ENCODE results near the gene TRIM50.

TRIM50 gene

DNA sequence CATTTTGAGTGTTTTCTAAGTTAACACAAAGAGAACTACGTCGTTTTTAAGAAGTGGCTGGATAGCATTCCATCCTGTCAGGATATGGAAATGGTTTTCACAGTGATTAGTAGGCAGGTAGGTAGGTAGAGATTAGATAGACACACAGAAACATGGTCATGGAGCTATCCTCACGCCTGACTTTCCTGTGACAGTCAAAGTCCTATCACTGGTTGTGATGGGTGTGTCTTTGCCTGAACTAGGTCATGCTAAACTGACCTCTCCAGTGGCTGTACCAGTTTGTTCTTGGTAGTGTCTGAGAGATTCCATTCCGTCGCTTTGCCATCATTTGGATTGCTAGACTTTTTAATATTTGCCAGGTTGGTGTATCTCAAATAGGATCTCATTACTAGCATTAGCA, 28.3 kb upstream of the TRIM50 start:
- Mint-ChIP-seq H3K4me1 (peaks cover 2% of the 10 kb centered on the region), H3K27ac (no peak overlapping the region), H3K4me3 (no peak overlapping the region), H3K36me3 (ENCODE audit: low read depth) (no peaks in the 10 kb centered on the region), H3K9me3 (no peaks in the 10 kb centered on the region), H3K27me3 (peaks cover 8% of the 10 kb centered on the region)
- ATAC-seq (no peak), DNase-seq (no peak)

DNA sequence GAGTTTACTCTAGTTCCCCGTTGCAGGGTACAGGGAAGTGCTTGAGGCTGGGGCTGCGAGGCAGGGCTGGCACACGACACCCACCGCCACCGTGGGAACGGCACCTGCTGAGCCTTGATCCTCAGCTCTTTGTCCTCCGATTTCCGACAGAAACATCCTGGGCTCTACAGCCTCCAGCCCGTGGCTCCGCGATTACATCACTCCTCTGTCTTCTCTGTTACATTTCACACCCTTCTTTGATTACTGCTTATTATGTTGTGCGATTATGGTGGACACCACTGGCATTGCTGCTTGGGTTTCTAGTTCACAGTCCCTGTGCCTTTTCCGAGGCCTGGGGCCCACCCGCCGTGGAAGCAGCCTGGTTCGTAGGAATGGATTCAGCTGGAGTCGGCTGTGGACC, 26.9 kb upstream of the TRIM50 start:
- Mint-ChIP-seq H3K27me3 (peaks cover 8% of the 10 kb centered on the region), H3K4me3 (no peak overlapping the region), H3K4me1 (peaks cover 2% of the 10 kb centered on the region), H3K36me3 (ENCODE audit: low read depth) (no peaks in the 10 kb centered on the region), H3K27ac (no peak overlapping the region), H3K9me3 (no peaks in the 10 kb centered on the region)
- no peak for ATAC-seq
- DNase-seq: no peak

DNA sequence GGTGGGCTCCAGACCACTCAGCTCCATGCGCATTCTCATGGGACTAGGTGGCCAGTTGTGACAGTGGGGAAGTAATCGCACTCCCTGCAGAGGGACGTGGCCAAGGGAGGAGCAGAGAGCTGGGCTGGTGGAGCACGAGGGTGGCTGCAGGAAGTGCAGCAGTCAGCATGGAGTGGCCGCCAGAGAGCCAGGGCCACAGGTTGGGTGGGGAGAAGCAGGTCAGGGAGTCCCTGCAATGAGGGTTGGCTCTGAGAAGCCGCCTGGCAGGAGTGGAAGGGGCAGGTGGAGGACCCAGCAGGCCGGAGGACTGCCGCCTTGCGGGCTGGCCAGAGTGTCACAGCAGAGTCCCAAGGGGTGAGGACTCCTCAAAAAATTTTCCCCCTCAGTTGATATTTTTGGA, 26.3 kb upstream of the TRIM50 start:
- Mint-ChIP-seq H3K9me3 (no peaks in the 10 kb centered on the region), H3K27ac (no peak overlapping the region), H3K27me3 (peaks cover 5% of the 10 kb centered on the region), H3K4me1 (peaks cover 2% of the 10 kb centered on the region), H3K36me3 (ENCODE audit: low read depth) (no peaks in the 10 kb centered on the region), H3K4me3 (no peak overlapping the region)
- DNase-seq (no peak), ATAC-seq (no peak)

DNA sequence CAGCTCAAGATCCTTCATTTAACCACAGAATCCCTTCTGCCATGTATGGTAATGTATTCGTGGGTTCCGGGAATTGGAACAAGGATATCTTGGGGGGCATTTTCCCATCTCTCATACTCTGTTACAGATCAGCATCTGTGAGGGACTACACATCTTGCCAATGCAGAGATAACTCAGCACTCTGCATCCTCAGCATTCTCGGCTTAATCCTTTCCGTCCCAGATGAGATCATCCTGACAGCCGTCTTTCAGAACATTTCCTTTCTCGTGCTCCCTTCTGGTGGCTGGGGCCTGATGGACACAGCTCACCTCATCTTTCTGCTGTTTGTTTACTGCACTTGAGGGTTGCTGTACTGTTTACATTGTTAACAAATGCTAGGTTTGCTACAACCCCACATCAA, 25.4 kb upstream of the TRIM50 start:
- Mint-ChIP-seq H3K36me3 (ENCODE audit: low read depth) (no peaks in the 10 kb centered on the region), H3K4me3 (no peak overlapping the region), H3K4me1 (no peaks in the 10 kb centered on the region), H3K27me3 (peaks cover 4% of the 10 kb centered on the region), H3K9me3 (no peaks in the 10 kb centered on the region), H3K27ac (no peak overlapping the region)
- ATAC-seq (no peak), DNase-seq (no peak)

DNA sequence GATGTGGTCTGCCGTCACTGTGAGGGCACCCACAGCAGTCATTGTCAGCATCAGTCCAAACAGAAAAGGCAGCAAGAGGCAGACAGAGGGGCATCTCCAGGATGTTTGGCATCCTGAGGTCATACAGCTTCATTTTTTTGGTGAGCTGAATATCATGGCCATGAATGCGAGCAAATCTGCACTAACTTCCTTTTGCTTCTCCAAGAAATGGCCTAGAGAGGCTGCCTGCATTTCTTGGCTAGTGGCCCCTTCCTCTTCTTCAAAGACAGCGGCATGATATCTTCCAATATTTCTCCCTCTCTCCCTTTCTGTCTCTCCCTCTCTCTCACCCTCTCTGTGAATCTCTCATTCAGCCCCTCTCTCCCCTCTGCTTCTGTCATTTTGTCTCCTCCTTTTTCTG, 24.9 kb upstream of the TRIM50 start:
- Mint-ChIP-seq H3K27ac (no peak overlapping the region), H3K27me3 (no peaks in the 10 kb centered on the region), H3K9me3 (no peaks in the 10 kb centered on the region), H3K4me1 (no peaks in the 10 kb centered on the region), H3K4me3 (no peak overlapping the region), H3K36me3 (ENCODE audit: low read depth) (no peaks in the 10 kb centered on the region)
- ATAC-seq (no peak), DNase-seq (no peak)

DNA sequence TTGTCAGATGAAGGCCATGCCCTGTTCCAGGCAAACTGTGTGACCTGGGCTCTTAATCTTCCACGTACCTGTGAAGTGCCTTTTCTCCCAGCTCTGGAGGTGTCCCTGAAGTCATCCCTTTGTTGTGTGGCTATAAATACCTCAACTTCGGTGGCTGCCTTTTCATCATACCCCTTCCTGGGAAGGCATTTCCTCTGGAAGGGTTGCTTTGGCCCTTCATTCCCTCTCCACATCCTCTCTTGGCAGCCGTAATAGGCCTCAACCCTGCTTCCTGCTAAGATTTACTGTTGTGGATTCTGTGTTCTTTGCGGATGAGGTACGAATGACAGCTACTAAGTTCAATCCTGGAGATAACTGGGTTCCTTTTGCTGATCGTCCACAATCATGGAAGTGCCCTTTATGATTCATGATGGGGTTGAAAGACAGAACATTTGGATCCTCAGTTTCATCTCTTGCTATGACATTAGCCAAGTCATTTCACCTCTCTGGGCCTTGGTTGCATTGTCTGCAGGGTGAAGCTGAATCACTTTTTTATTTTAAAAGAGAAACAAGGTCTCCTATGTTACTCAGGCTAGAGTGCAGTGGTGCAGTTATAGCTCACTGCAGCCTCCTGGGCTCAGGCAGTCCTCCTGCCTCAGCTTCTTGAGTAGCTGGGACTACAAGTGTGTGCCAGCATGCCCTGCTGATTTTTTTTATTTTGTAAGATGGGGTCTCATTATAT, 23.7 kb upstream of the TRIM50 start:
- Mint-ChIP-seq H3K9me3 (no peaks in the 10 kb centered on the region), H3K27ac (no peak overlapping the region), H3K4me3 (no peak overlapping the region), H3K27me3 (no peaks in the 10 kb centered on the region), H3K4me1 (no peaks in the 10 kb centered on the region), H3K36me3 (ENCODE audit: low read depth) (no peaks in the 10 kb centered on the region)
- no peak for ATAC-seq
- DNase-seq: no peak

DNA sequence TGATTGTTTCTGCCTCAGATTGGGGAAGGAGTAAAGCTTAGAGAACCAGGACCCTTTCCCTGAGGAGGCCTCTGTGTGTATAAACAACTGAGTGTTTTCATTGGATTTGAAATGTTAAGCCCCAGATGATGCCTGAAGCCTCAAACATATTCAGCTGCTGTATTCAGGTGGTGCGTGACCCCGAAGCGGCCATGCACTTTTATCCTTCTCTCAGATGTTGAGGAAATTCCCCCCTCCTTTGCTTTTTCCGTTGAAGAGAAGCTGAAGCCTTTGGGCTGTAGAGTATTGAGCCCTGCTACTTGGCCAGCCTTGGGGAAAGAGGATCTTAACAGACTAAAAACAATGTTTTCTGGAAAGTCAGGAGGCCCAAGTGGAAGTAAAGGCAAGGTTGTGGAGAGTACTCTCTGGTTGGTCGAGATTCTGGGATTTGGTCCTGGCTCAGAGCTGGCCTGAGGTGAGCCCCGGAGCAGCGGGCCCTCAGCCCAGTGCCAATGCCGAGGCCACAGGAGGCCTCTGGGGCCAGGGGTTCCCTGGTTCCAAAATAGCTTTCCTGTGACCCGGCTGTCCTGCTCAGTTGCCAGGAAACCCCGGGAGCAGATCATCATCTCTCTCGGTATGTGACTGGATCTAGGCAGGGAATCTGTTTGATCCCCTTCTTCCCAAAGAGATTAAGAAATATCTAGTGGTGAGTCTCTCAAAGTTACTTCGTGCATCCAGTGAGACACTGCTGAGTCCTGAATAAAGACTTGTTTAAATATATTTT, 22.6 kb upstream of the TRIM50 start:
- Mint-ChIP-seq H3K27me3 (no peaks in the 10 kb centered on the region), H3K9me3 (no peaks in the 10 kb centered on the region), H3K4me1 (no peaks in the 10 kb centered on the region), H3K36me3 (ENCODE audit: low read depth) (no peaks in the 10 kb centered on the region), H3K4me3 (no peak overlapping the region), H3K27ac (no peak overlapping the region)
- DNase-seq (no peak), ATAC-seq (no peak)

DNA sequence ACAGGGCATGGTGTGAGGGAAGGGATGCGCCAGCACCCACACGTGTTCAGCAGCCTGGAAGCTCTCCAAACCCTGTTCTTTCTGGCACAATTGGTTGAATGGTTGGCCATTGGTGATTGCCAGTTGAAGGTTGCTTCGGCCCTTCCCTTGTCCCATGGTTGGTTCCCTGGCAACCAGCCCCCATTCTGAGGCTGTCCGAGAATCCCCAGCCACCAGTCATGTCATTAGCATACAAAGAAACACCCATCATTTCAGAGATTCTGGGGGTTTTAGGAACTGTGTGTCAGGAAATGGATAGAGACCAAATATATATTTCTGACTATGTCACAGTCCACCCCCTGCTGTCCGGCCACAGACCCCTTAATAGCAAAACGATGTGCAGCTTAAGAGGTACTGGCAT, 21.9 kb upstream of the TRIM50 start:
- Mint-ChIP-seq H3K27ac (no peak overlapping the region), H3K4me1 (no peaks in the 10 kb centered on the region), H3K9me3 (no peaks in the 10 kb centered on the region), H3K36me3 (ENCODE audit: low read depth) (no peaks in the 10 kb centered on the region), H3K27me3 (peaks cover 1% of the 10 kb centered on the region), H3K4me3 (no peak overlapping the region)
- ATAC-seq (no peak), DNase-seq (no peak)

DNA sequence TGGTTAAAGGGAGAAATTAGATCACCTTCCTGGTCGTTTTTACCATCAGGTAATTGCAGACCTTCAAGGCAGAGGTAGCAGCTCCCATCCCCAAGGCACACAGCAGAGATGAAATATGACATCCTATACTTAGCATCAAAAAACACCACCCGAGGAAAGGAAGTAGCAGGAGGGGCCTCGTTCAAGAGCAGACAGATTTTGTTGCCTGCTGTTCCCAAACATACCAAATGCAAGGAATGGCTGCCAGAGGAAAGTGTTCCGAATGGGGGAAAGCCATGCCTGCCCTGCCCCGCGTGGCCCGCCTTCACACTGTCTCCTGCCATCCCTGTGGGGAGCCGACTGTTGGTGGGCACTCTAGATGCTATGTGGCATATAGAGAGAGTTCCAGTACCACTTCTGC, 18.1 kb upstream of the TRIM50 start:
- DNase-seq (no peak), ATAC-seq (no peak)
- Mint-ChIP-seq H3K4me3 (no peak overlapping the region), H3K9me3 (no peaks in the 10 kb centered on the region), H3K27ac (no peak overlapping the region), H3K27me3 (peaks cover 10% of the 10 kb centered on the region), H3K4me1 (no peaks in the 10 kb centered on the region), H3K36me3 (ENCODE audit: low read depth) (no peaks in the 10 kb centered on the region)

DNA sequence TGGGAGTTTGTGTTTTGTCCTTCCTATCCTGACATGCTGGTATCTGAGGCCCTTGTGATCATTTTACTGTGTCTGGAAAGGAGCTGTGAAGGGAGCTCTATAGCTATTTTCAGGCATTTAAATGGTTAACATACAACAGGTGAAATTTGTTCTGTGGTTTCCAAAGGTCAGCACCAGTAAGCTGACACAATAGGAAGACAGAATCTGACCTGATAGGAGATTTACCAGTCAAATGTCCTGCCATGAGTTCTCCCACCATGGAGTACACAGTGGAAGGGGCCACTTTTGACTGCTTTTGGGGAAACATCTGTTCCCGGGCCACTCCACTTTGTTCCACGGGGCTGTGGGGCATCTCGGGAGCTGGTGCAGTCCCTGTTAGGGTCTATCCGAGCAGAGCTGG, 17.7 kb upstream of the TRIM50 start:
- Mint-ChIP-seq H3K4me1 (no peaks in the 10 kb centered on the region), H3K27me3 (peaks cover 10% of the 10 kb centered on the region), H3K27ac (no peak overlapping the region), H3K9me3 (no peaks in the 10 kb centered on the region), H3K36me3 (ENCODE audit: low read depth) (no peaks in the 10 kb centered on the region), H3K4me3 (no peak overlapping the region)
- ATAC-seq (no peak), DNase-seq (no peak)

DNA sequence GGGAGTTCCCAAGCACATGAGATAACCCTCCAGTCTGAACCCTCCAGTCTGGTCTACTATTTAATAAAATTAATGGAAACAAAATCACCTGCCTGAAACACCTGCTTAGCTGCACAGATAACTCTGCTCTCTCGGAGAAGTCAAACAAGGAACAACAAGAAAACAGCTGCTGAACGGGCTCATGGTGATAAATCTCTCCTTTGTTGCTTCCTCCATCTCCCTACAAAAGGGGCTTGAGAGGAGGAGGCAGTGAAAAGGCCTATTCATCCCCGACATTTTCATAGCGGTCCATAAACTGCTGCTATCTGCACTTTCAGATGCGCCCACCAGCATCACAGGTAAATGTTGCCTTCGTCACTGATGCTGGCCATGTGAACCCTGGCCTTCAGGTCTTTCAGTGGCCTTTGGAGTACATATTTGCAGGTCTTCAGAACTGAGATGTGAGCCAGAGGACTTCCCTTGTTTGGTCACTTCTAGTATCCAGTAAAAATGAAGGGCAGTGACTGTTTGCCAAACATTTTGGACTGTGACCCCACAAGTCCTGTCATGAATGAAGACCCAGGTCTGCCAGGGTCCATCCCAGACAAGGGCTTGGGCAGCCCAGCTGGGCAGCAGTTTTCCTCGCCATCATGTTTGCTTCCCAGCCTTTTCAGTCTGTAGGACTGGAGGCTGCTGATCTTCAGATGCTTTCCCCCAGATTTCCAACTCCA, 15.9 kb upstream of the TRIM50 start:
- no peak for ATAC-seq
- no peaks in the 10 kb centered on the region for H3K4me1 Mint-ChIP-seq

DNA sequence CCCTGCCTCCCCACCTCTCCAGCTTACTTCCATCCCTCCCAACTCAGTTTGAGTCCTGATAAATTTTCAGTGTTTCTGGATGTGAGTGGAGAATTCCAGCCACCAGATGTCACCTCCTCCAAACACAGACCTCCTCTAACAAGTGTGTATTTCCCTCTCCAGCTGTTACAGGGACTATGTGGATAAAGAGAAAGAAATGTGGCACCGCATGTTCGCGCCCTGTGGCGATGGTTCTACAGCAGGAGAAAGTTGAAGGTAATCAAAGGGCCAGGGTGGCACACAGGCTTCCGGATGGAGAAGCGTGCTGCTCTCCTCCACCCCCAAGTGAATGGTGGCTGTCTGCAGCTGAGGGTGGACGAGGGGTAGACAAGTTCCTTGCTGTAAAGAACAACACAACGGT, 14.8 kb upstream of the TRIM50 start:
- DNase-seq (no peak), ATAC-seq (no peak)
- Mint-ChIP-seq H3K4me1 (no peaks in the 10 kb centered on the region), H3K27me3 (peaks cover 10% of the 10 kb centered on the region), H3K36me3 (ENCODE audit: low read depth) (no peaks in the 10 kb centered on the region), H3K9me3 (no peaks in the 10 kb centered on the region), H3K4me3 (no peak overlapping the region), H3K27ac (no peak overlapping the region)

More for the DNA sequence above, 15.9 kb upstream of the TRIM50 start:
- Mint-ChIP-seq H3K9me3 (no peaks in the 10 kb centered on the region), H3K27me3 (peaks cover 10% of the 10 kb centered on the region), H3K27ac (no peak overlapping the region), H3K4me3 (no peak overlapping the region), H3K36me3 (ENCODE audit: low read depth) (no peaks in the 10 kb centered on the region)
- no peak for DNase-seq

DNA sequence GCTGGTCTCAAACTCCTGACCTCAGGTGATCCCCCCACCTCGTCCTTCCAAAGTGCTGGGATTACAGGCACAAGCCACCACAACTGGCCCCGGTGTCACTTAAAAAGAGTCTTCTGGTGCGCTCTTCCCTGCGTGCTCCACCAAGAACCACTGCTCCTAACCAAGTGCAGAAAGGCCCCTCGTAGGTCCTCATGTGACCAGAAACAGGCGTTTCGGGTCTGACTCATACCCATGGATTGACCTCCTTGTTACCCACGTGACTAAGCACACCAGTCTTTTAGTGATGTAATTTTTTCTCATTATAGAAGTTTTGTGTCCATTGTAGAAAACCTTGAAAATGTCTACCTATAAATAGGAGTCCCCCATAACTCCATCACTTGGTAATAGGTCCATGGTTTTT, 14.0 kb upstream of the TRIM50 start:
- Mint-ChIP-seq H3K36me3 (ENCODE audit: low read depth) (no peaks in the 10 kb centered on the region), H3K9me3 (no peaks in the 10 kb centered on the region), H3K27ac (no peak overlapping the region), H3K4me3 (no peak overlapping the region), H3K27me3 (peaks cover 10% of the 10 kb centered on the region), H3K4me1 (no peaks in the 10 kb centered on the region)
- no peak for ATAC-seq
- no peak for DNase-seq

DNA sequence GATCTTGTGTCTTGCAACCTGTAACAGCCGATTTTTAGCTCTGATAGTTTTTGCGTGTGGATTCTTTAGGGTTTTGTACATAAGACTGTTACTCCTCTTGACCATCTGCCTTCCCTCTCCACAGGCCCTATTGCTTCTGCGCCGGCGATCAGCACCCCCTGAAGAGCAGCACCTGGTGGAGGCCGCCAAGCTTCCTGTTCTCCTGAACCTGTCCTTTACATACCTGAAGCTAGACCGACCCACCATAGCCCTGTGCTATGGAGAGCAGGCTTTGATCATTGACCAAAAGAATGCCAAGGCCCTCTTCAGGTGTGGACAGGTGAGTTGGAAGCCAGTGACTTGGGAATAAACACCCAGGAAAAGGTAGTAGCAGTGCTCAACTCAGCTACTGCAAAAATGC, 12.6 kb upstream of the TRIM50 start:
- no peak for ATAC-seq
- H3K4me3 Mint-ChIP-seq: no peak overlapping the region
- no peaks in the 10 kb centered on the region for H3K36me3 Mint-ChIP-seq (ENCODE audit: low read depth)
- peaks cover 10% of the 10 kb centered on the region for H3K27me3 Mint-ChIP-seq
- H3K27ac Mint-ChIP-seq: no peak overlapping the region
- no peaks in the 10 kb centered on the region for H3K9me3 Mint-ChIP-seq
- no peaks in the 10 kb centered on the region for H3K4me1 Mint-ChIP-seq
- no peak for DNase-seq

DNA sequence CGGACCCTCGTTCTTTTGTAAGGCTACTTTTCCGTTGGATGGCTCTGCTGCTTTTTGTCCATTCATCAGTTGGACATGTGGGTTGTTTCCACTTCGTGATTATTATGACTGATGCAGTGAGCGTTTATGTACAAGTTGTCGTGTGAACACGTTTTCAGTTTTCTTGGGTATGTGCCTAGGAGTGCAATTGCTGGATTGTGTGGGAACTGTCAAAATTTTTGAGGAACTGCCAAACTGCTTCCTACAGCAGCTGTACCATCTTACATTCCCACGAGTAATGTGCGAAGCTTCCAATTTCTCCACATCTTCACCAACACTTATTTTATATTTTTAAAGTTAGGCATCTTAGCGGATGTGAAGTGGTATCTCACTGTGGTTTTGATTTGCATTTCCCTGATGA, 10.4 kb upstream of the TRIM50 start:
- DNase-seq: no peak
- no peak overlapping the region for H3K27ac Mint-ChIP-seq

More for the DNA sequence above, 10.4 kb upstream of the TRIM50 start:
- no peaks in the 10 kb centered on the region for H3K36me3 Mint-ChIP-seq (ENCODE audit: low read depth)
- ATAC-seq: no peak
- H3K9me3 Mint-ChIP-seq: no peaks in the 10 kb centered on the region
- H3K4me3 Mint-ChIP-seq: no peak overlapping the region
- H3K27me3 Mint-ChIP-seq: peaks cover 7% of the 10 kb centered on the region
- H3K4me1 Mint-ChIP-seq: no peaks in the 10 kb centered on the region
